Neural cell (in vitro differentiated cells): ENCODE data around the gene DCDC2.

Experiments
- POLR2AphosphoS5 ChIP-seq: IDR thresholded peaks from 2 replicates; pipeline ENCODE4 v1.6.1; 2012
- RAD21 ChIP-seq: fragments of 450-650 bp; conservative IDR thresholded peaks from 2 replicates; pipeline ENCODE4 v1.6.1; 2014; ENCODE audit warnings: antibody characterized with exemption, mild to moderate bottlenecking, moderate library complexity
- TF ChIP-seq, protein P1 (sequence below): fragments of 450-650 bp; IDR thresholded peaks from 2 replicates; pipeline ENCODE4 v1.5.1; 2014; ENCODE audit warnings: antibody characterized with exemption, mild to moderate bottlenecking, moderate library complexity; ENCODE audit not compliant: poor library complexity, severe bottlenecking

DNA sequence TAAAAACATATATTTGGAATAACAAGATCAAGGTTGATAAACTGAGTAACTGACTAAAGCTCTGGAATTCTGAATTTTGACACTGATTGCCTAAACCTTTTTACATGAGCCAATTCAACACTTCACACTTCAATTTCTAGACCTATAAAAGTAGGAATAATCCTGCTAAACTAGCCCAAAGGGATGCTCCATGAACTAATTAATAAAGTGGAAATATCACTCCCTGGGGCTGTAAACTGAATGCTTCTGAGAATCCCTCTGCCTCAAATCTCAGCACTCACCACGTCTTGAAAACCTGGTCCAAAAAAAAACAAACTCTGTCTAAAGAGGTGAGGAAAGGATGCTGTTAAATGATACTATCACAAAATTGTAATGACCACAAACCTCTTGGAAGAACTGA is 50.9 kb downstream of the DCDC2 start:
- TF ChIP-seq POLR2AphosphoS5 (no peak), RAD21 (no peak)
- TF ChIP-seq, protein P1, sequence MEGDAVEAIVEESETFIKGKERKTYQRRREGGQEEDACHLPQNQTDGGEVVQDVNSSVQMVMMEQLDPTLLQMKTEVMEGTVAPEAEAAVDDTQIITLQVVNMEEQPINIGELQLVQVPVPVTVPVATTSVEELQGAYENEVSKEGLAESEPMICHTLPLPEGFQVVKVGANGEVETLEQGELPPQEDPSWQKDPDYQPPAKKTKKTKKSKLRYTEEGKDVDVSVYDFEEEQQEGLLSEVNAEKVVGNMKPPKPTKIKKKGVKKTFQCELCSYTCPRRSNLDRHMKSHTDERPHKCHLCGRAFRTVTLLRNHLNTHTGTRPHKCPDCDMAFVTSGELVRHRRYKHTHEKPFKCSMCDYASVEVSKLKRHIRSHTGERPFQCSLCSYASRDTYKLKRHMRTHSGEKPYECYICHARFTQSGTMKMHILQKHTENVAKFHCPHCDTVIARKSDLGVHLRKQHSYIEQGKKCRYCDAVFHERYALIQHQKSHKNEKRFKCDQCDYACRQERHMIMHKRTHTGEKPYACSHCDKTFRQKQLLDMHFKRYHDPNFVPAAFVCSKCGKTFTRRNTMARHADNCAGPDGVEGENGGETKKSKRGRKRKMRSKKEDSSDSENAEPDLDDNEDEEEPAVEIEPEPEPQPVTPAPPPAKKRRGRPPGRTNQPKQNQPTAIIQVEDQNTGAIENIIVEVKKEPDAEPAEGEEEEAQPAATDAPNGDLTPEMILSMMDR = no peak
